SK-N-SH (cell line): ENCODE data around the gene IL31. TPM values are rescaled to one million over a fixed set of nuclear protein-coding genes. Genes with fewer than 3 reads are reported as not detected.

ENCODE experiments used
- CTCF ChIA-PET: fragments of 300-600, 350-600 bp; formaldehyde crosslinking; extraction: SDS; loops from one replicate; lab custom pipeline; 2021; lab: Yijun Ruan, JAX
- POLR2A ChIA-PET: fragments of 350-600 bp; sonication (Branson Sonifier 250); formaldehyde crosslinking; extraction: SDS; loops from one replicate; lab custom pipeline; 2020; ENCODE audit warnings: antibody characterized with exemption, inconsistent platforms; lab: Yijun Ruan, JAX
- DNase-seq: peaks from one replicate; pipeline ENCODE4 v3.0.0; 2012
- H2AFZ ChIP-seq: fragments of 200-600 bp; sonication (generic); 2 replicates; pipeline ENCODE4 v1.8.1; 2016; ENCODE audit warnings: antibody characterized with exemption, mild to moderate bottlenecking, low read depth
- H3F3A ChIP-seq: fragments of 200-600 bp; sonication (generic); replicated peaks from 2 replicates; pipeline ENCODE3; 2016; ENCODE audit warnings: antibody characterized with exemption, mild to moderate bottlenecking; ENCODE audit not compliant: insufficient read depth
- H3K27ac ChIP-seq, 2 experiments: fragments of 200-500 bp in 1 of 2; fragments of 200-600 bp in 1 of 2; sonication (Bioruptor generic) in 1 of 2; sonication (generic), shearing (Covaris generic) in 1 of 2; 2 replicates each; pipeline versions ENCODE4 v1.5.1 to v1.6.1; 2014 to 2016; ENCODE audit warnings: low read depth in 2 of 2, inconsistent platforms in 1 of 2, low read length in 1 of 2, mild to moderate bottlenecking in 1 of 2, mixed read lengths in 1 of 2
- H3K27me3 ChIP-seq: fragments of 200-600 bp; sonication (generic), shearing (Covaris generic); 2 replicates; pipeline ENCODE4 v1.6.1; 2016; ENCODE audit warnings: mixed run types; ENCODE audit not compliant: insufficient read depth
- H3K36me3 ChIP-seq, 2 experiments: fragments of 200-500 bp in 1 of 2; fragments of 200-600 bp in 1 of 2; sonication (Bioruptor generic) in 1 of 2; sonication (generic) in 1 of 2; replicated peaks in 1 of 2; 2 replicates each; pipeline versions ENCODE3 to v1.5.1; 2014 to 2016; ENCODE audit warnings: low read length in 1 of 2, mild to moderate bottlenecking in 1 of 2; ENCODE audit not compliant: insufficient read depth in 2 of 2, control insufficient read depth in 1 of 2
- H3K4me1 ChIP-seq, 2 experiments: fragments of 200-500 bp in 1 of 2; fragments of 200-600 bp in 1 of 2; sonication (Bioruptor generic) in 1 of 2; sonication (generic), shearing (Covaris generic) in 1 of 2; 2 replicates each; pipeline versions ENCODE4 v1.5.1 to v1.6.1; 2014 to 2016; ENCODE audit warnings: low read depth in 1 of 2, low read length in 1 of 2, mixed run types in 1 of 2; ENCODE audit not compliant: insufficient read depth in 2 of 2, control insufficient read depth in 1 of 2
- H3K4me2 ChIP-seq: fragments of 200-600 bp; sonication (generic), shearing (Covaris generic); 2 replicates; pipeline ENCODE4 v1.6.1; 2017; ENCODE audit warnings: mixed run types
- H3K4me3 ChIP-seq, 2 experiments: fragments of 200-500 bp in 1 of 2; fragments of 200-600 bp in 1 of 2; sonication (Bioruptor generic) in 1 of 2; sonication (generic), shearing (Covaris generic) in 1 of 2; 2 replicates each; pipeline versions ENCODE4 v1.5.1 to v1.8.1; 2014 to 2016; ENCODE audit warnings: low read depth in 2 of 2, inconsistent platforms in 1 of 2, low read length in 1 of 2, mild to moderate bottlenecking in 1 of 2, mixed read lengths in 1 of 2, moderate library complexity in 1 of 2
- H3K79me2 ChIP-seq: fragments of 200-600 bp; sonication (generic); 2 replicates; pipeline ENCODE4 v1.8.1; 2017; ENCODE audit warnings: mild to moderate bottlenecking; ENCODE audit not compliant: insufficient read depth
- H3K9ac ChIP-seq: fragments of 200-600 bp; sonication (generic); 2 replicates; pipeline ENCODE4 v1.6.1; 2017; ENCODE audit warnings: mixed run types
- H3K9me2 ChIP-seq: fragments of 200-600 bp; sonication (generic); 2 replicates; pipeline ENCODE4 v1.6.1; 2017; ENCODE audit warnings: mixed run types
- H3K9me3 ChIP-seq: fragments of 200-600 bp; sonication (generic); 2 replicates; pipeline ENCODE4 v1.6.1; 2017; ENCODE audit warnings: mixed run types, mild to moderate bottlenecking, moderate library complexity
- H4K20me1 ChIP-seq: fragments of 200-600 bp; sonication (generic); 2 replicates; pipeline ENCODE4 v1.6.1; 2017; ENCODE audit warnings: mild to moderate bottlenecking, mixed run types; ENCODE audit not compliant: insufficient read depth
- CHD2 ChIP-seq: fragments of 150-350 bp; IDR thresholded peaks from 2 replicates; pipeline ENCODE4 v1.6.1; 2018; ENCODE audit warnings: low read length; ENCODE audit not compliant: partially characterized antibody
- EP300 ChIP-seq, 2 experiments: IDR thresholded peaks; 2 replicates each; pipeline versions ENCODE4 v1.4.0 to v1.6.1; 2012; ENCODE audit warnings: borderline replicate concordance in 1 of 2, low read depth in 1 of 2, low read length in 1 of 2
- FOSL2 ChIP-seq: IDR thresholded peaks from 2 replicates; pipeline ENCODE4 v1.4.0; 2012; ENCODE audit warnings: low read depth, mild to moderate bottlenecking, moderate library complexity, borderline replicate concordance
- GATA2 ChIP-seq: sonication (generic); formaldehyde crosslinking; IDR thresholded peaks from 2 replicates; pipeline ENCODE4 v1.5.0; 2020; ENCODE audit warnings: mild to moderate bottlenecking, missing genetic modification reagents
- MXI1 ChIP-seq: IDR thresholded peaks from 2 replicates; pipeline ENCODE4 v1.6.1; 2012; ENCODE audit warnings: mild to moderate bottlenecking, low read depth, low read length, improper control_type of control experiment
- RXRA ChIP-seq: IDR thresholded peaks from 2 replicates; pipeline ENCODE4 v1.4.0; 2012; ENCODE audit warnings: low read depth, mild to moderate bottlenecking, borderline replicate concordance
- SIN3A ChIP-seq: IDR thresholded peaks from 2 replicates; pipeline ENCODE4 v1.6.1; 2012; ENCODE audit warnings: low read depth, mild to moderate bottlenecking, low read length, moderate library complexity, borderline replicate concordance
- TAF1 ChIP-seq: IDR thresholded peaks from 2 replicates; pipeline ENCODE4 v1.6.1; 2012; ENCODE audit warnings: low read depth, mild to moderate bottlenecking, low read length, moderate library complexity, borderline replicate concordance
- WGBS: methylation state at CpG from one replicate; pipeline ENCODE4 v1.1.6; 2017; ENCODE audit warnings: low lambda C conversion rate; 5-methylcytosine and 5-hydroxymethylcytosine counted together
- polyA plus RNA-seq, 3 experiments: library from polyadenylated mRNA; depleted of rRNA; stranded (reverse); fragments of >200 nt; gene quantifications; 2 replicates each; pipeline ENCODE4 v1.2.3, GENCODE V29; 2012
- TF ChIP-seq, protein P1 (sequence below): IDR thresholded peaks from 2 replicates; pipeline ENCODE4; 2012
- TF ChIP-seq, protein P2 (sequence below): IDR thresholded peaks from 2 replicates; pipeline ENCODE4 v1.6.1; 2012; ENCODE audit warnings: mild to moderate bottlenecking, low read depth, low read length, moderate library complexity
- TF ChIP-seq, protein P3 (sequence below): fragments of 150-350 bp; IDR thresholded peaks from 2 replicates; pipeline ENCODE4 v1.6.1; 2017; ENCODE audit warnings: antibody characterized with exemption, low read length, low read depth, borderline replicate concordance
- TF ChIP-seq, protein P4 (sequence below): fragments of 150-350 bp; IDR thresholded peaks from 2 replicates; pipeline ENCODE4 v1.6.1; 2016; ENCODE audit warnings: mild to moderate bottlenecking, low read depth, low read length

The IL31 gene
- polyA plus RNA-seq, 1 of the 3 experiments (the other 2 are of a cell fraction), result not detected

DNA sequence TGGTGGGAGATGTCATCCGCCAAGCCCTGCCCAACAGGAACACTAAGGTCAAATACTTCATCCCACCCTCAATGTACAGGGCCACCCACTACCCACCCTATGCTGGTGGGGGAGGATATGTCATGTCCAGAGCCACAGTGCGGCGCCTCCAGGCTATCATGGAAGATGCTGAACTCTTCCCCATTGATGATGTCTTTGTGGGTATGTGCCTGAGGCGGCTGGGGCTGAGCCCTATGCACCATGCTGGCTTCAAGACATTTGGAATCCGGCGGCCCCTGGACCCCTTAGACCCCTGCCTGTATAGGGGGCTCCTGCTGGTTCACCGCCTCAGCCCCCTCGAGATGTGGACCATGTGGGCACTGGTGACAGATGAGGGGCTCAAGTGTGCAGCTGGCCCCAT, 33.0 kb upstream of the IL31 start:
- Histone ChIP-seq H3K4me2 (no peak overlapping the region), H3K4me1 (peaks cover 0 to 14% of the 10 kb centered on the region in 2 experiments; a peak in 2 of 4 replicates), H3K4me3 (no peak overlapping the region), H2AFZ (no peak overlapping the region), H3K9me2 (no peaks in the 10 kb centered on the region), H3K27me3 (no peaks in the 10 kb centered on the region), H4K20me1 (0 out of 2 replicates have a peak, but pooled peaks cover 4% of the 10 kb centered on the region), H3K36me3 (peaks cover 31 to 39% of the 10 kb centered on the region in 2 experiments), H3K9ac (no peak overlapping the region), H3F3A (peaks cover 25% of the 10 kb centered on the region), H3K27ac (no peak overlapping the region)
- DNase-seq, result no peak
- POLR2A ChIA-PET, result no interaction called here
- WGBS, result 80% methylated on average over 1 of the region's 8 CpGs
- CTCF ChIA-PET, result interaction anchor here (2.1 kb wide), 1 partner anchor 16 kb away, joined by 7 read pairs; no protein-coding TSS in a partner anchor
- TF ChIP-seq EP300 (IDR thresholded peaks at IDR 0.05; ENCODE audit: borderline replicate concordance in 1 of 2, low read depth in 1 of 2, low read length in 1 of 2) (no peak), GATA2 (CRISPR knock-in tag) (no peak), CHD2 (no peak), RXRA (no peak), TAF1 (no peak), MXI1 (no peak), FOSL2 (no peak), SIN3A (no peak)
- TF ChIP-seq, protein P1, sequence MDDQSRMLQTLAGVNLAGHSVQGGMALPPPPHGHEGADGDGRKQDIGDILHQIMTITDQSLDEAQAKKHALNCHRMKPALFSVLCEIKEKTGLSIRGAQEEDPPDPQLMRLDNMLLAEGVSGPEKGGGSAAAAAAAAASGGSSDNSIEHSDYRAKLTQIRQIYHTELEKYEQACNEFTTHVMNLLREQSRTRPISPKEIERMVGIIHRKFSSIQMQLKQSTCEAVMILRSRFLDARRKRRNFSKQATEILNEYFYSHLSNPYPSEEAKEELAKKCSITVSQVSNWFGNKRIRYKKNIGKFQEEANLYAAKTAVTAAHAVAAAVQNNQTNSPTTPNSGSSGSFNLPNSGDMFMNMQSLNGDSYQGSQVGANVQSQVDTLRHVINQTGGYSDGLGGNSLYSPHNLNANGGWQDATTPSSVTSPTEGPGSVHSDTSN, result no peak
- TF ChIP-seq, protein P2, sequence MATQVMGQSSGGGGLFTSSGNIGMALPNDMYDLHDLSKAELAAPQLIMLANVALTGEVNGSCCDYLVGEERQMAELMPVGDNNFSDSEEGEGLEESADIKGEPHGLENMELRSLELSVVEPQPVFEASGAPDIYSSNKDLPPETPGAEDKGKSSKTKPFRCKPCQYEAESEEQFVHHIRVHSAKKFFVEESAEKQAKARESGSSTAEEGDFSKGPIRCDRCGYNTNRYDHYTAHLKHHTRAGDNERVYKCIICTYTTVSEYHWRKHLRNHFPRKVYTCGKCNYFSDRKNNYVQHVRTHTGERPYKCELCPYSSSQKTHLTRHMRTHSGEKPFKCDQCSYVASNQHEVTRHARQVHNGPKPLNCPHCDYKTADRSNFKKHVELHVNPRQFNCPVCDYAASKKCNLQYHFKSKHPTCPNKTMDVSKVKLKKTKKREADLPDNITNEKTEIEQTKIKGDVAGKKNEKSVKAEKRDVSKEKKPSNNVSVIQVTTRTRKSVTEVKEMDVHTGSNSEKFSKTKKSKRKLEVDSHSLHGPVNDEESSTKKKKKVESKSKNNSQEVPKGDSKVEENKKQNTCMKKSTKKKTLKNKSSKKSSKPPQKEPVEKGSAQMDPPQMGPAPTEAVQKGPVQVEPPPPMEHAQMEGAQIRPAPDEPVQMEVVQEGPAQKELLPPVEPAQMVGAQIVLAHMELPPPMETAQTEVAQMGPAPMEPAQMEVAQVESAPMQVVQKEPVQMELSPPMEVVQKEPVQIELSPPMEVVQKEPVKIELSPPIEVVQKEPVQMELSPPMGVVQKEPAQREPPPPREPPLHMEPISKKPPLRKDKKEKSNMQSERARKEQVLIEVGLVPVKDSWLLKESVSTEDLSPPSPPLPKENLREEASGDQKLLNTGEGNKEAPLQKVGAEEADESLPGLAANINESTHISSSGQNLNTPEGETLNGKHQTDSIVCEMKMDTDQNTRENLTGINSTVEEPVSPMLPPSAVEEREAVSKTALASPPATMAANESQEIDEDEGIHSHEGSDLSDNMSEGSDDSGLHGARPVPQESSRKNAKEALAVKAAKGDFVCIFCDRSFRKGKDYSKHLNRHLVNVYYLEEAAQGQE, result no peak
- TF ChIP-seq, protein P3, sequence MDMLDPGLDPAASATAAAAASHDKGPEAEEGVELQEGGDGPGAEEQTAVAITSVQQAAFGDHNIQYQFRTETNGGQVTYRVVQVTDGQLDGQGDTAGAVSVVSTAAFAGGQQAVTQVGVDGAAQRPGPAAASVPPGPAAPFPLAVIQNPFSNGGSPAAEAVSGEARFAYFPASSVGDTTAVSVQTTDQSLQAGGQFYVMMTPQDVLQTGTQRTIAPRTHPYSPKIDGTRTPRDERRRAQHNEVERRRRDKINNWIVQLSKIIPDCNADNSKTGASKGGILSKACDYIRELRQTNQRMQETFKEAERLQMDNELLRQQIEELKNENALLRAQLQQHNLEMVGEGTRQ, result no peak
- TF ChIP-seq, protein P4, sequence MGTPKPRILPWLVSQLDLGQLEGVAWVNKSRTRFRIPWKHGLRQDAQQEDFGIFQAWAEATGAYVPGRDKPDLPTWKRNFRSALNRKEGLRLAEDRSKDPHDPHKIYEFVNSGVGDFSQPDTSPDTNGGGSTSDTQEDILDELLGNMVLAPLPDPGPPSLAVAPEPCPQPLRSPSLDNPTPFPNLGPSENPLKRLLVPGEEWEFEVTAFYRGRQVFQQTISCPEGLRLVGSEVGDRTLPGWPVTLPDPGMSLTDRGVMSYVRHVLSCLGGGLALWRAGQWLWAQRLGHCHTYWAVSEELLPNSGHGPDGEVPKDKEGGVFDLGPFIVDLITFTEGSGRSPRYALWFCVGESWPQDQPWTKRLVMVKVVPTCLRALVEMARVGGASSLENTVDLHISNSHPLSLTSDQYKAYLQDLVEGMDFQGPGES, result no peak
- TF ChIP-seq, all 33 proteins: peak for 0
- H3K79me2 ChIP-seq, result no peaks in the 10 kb centered on the region
- no peaks in the 10 kb centered on the region for H3K9me3 ChIP-seq
